GM12801 (cell line): ENCODE data around the gene TAF1A.

Source experiments
- CTCF ChIP-seq: IDR thresholded peaks from one replicate; pipeline ENCODE4 v1.5.1; 2011; ENCODE audit warnings: control low read depth; ENCODE audit not compliant: insufficient read length; ENCODE audit errors: extremely low read depth

Gene TAF1A

GRCh38 chr1:222529916-222530315, 59.8 kb downstream of the TAF1A start:
- no peak for TF ChIP-seq CTCF

DNA sequence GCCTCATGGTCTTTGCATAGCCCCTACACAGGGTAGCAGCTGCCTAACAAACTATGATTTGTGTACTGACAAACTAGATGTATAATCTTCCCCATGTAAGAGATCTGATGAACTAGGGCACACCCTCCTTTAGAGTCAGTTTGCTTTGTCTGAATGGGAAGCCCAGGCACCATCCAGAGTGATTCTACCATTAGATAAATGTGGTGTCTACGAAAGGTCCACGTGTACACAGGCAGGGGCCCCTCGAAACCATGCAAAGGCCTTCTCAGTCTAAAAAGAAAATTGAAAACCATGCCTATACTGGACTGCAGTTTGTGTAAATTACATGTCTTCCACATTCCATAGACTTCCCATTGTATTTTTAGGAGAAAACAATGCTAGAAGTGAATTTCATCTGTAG, 60.6 kb downstream of the TAF1A start:
- no peak for TF ChIP-seq CTCF

DNA sequence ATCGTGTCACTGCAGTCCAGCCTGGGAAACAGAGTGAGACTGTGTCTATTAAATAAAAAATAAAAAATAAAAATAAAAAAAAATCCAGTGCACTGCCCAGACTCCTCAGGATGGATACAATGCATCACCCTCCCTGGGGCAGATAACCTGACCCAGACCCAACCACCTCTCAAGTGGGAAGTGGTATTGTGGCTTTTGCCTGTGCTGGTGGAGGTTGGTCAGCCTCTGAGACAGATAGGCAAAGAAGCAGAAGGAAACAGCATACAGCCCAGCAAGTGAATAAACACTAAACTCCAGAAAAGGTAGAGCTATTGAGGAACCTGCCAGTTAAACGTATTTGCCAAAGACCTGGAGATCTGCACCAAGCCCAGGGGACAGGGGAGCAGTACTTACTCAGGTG, 63.8 kb downstream of the TAF1A start:
- TF ChIP-seq CTCF: no peak

DNA sequence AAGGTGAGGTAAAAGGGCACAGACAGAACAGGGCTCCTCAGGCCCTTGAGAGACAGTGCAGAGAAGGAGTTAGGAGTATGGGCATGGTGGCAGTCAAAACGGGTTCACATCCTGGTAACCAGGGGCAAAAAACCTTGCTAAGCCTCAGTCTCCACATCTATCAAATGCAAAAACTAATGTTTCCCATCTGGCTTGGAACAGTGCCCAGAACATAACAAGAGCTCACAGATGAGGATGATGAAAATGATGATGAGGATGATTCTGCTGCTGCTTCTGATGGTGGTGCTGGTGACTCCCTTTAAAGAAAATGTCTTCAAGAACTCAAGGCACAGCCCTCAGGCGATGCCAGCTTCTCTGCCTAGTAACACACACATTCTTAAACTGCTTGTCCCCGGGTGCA, 65.9 kb downstream of the TAF1A start:
- TF ChIP-seq CTCF: no peak

DNA sequence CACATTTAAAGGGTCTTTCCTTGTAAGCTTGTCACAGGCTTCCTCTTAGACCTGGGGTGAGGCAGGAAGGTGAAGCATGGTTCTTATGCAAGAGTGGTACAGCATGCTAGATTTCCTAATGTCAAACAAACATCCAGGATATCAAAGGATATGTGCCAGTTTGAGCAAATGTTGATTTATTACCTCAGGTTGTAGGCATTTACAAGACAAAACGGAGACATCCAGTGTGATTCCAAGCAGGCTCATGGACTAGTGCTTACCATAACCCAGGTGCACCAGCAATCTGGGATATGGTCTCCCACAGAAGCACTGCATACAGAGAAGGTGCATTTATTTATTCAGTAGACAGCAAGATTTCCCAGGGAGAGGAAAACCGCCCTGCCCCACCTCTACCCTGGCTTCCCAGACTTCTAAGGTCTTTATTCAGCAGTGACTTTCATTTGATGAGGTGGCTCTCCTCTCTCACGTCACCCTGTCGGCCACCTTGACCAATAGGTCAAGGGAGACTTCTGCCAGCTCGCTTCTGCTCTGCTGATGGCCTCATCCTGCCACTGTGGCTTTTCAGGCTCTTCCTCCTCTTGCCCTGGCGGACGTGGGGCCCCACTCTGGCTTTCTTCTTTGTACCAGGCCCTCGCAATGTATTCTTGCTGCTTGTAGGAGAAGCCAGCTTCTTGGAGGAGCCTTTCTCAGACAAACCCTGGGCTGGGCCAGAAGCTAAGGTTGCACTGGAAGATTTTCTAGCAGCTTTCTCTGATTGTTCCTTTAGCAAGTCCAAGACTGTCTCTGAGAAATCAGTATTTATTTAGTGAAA, 67.4 kb downstream of the TAF1A start:
- TF ChIP-seq CTCF: no peak

DNA sequence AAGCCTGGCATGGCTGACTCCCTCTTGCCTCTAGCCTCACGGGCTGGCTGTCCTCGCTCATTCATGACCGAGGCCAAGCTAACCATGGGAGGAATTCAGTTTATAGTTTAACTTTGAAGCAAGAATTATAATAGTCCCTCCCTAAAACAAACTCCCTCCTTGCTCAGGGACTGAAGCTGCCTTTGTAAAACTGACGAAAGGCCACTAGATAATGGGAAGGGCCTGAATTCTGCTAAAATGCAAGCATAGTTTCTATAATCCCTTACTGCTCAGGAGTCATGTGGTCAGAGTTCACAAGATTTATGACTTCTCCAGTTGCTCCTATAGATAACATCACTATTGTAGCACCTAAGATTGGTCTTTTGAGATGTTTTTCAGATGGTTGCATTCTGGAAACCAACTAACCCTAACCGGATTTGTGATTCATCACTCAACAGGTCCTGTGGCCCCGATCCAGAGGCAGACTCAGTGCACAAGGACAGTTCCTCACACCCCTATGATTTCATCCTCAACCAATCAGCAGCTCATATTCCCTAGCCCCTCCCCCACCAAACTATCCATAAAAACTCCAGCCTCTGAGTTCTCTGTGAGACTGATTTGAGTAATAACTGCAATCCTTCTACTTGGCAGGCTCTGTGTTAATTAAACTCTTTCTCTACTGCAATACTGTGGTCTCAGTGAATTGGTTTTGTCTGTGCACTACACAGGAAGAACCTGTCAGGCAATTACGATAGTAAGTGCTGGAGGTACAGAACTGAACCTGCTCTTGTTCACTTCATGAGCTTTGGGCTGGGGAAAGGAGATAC, 68.2 kb downstream of the TAF1A start:
- TF ChIP-seq CTCF: no peak
